Common myeloid progenitor, CD34-positive (primary cell): Measurements from ENCODE around the gene CLDN14.
"Not testable (repeated sequence)": the region's sequence is repeated elsewhere in the genome, so short reads cannot be mapped to it uniquely, and the experiment has no call there.

ENCODE experiments used
- CTCF ChIA-PET: fragments of 350-600 bp; sonication (Branson Sonifier 250); formaldehyde crosslinking; loops from one replicate; lab custom pipeline; 2021; ENCODE audit warnings: antibody characterized with exemption; lab: Charles Lee
- POLR2A ChIA-PET: fragments of 350-600 bp; sonication (Branson Sonifier 250); formaldehyde crosslinking; loops from one replicate; lab custom pipeline; 2021; ENCODE audit warnings: antibody characterized with exemption; lab: Charles Lee
- DNase-seq, 3 donors: peaks; one replicate each; pipeline versions ENCODE4 v3.0.0 to v3.0.0-alpha.2; 2013
- H3K27ac ChIP-seq, 2 experiments: 1 replicate in 1 of 2; 2 replicates in 1 of 2; pipeline ENCODE4 v1.7.0; 2013; ENCODE audit warnings: inconsistent platforms in 2 of 2, low read length in 2 of 2, mild to moderate bottlenecking in 2 of 2, low read depth in 1 of 2, moderate library complexity in 1 of 2; ENCODE audit not compliant: severe bottlenecking in 2 of 2, insufficient read depth in 1 of 2, poor library complexity in 1 of 2
- H3K27me3 ChIP-seq, 5 experiments: replicated peaks in 2 of 5; 1 replicate in 3 of 5; 2 replicates in 2 of 5; pipeline versions ENCODE4 v1.6.1 to v1.7.0; 2013; ENCODE audit warnings: low read length in 4 of 5, mild to moderate bottlenecking in 2 of 5, moderate library complexity in 2 of 5, inconsistent platforms in 1 of 5; ENCODE audit not compliant: insufficient read depth in 5 of 5, control insufficient read depth in 4 of 5
- H3K36me3 ChIP-seq, 4 experiments: 1 replicate in 2 of 4; 2 replicates in 2 of 4; pipeline versions ENCODE4 v1.6.1 to v1.7.0; 2013; ENCODE audit warnings: low read length in 3 of 4, control low read depth in 1 of 4, mild to moderate bottlenecking in 1 of 4; ENCODE audit not compliant: control insufficient read depth in 4 of 4, insufficient read depth in 4 of 4
- H3K4me1 ChIP-seq, 4 experiments: 1 replicate in 3 of 4; 2 replicates in 1 of 4; pipeline versions ENCODE4 v1.6.1 to v1.7.1; 2013; ENCODE audit warnings: low read length in 3 of 4, mild to moderate bottlenecking in 3 of 4, control low read depth in 1 of 4, inconsistent platforms in 1 of 4, moderate library complexity in 1 of 4; ENCODE audit not compliant: control insufficient read depth in 4 of 4, insufficient read depth in 4 of 4; ENCODE audit errors: control extremely low read depth in 1 of 4
- H3K4me3 ChIP-seq, 7 experiments: 1 replicate in 4 of 7; 2 replicates in 3 of 7; pipeline versions ENCODE4 v1.5.1 to v1.7.0; 2013; ENCODE audit warnings: mild to moderate bottlenecking in 7 of 7, low read length in 6 of 7, moderate library complexity in 6 of 7, inconsistent platforms in 2 of 7, low read depth in 2 of 7, control low read depth in 1 of 7; ENCODE audit not compliant: insufficient read depth in 4 of 7, control insufficient read depth in 1 of 7; ENCODE audit errors: extremely low read depth in 1 of 7
- H3K9me3 ChIP-seq, 5 experiments: 1 replicate in 4 of 5; 2 replicates in 1 of 5; pipeline versions ENCODE4 v1.6.1 to v1.7.1; 2013; ENCODE audit warnings: low read length in 4 of 5, mild to moderate bottlenecking in 2 of 5, inconsistent platforms in 1 of 5, low read depth in 1 of 5, moderate library complexity in 1 of 5; ENCODE audit not compliant: control insufficient read depth in 4 of 5, insufficient read depth in 2 of 5; ENCODE audit errors: control extremely low read depth in 1 of 5
- WGBS: methylation state at CpG from one replicate; pipeline ENCODE4 v1.1.5; 2013; ENCODE audit not compliant: insufficient coverage; 5-methylcytosine and 5-hydroxymethylcytosine counted together

The CLDN14 gene

GRCh38 chr21:36481639-36482038 lies 1.7 kb upstream of the CLDN14 start:
- no peak overlapping the region for H3K4me3 ChIP-seq
- H3K36me3 ChIP-seq, result no peaks in the 10 kb centered on the region
- ChIA-PET CTCF (no interaction called here), POLR2A (no interaction called here)
- no peak for DNase-seq
- WGBS, result 100% methylated on average over 1 of the region's 5 CpGs
- H3K27me3 ChIP-seq, result no peaks in the 10 kb centered on the region
- no peak overlapping the region for H3K27ac ChIP-seq
- no peaks in the 10 kb centered on the region for H3K9me3 ChIP-seq
- H3K4me1 ChIP-seq, result no peaks in the 10 kb centered on the region

GRCh38 chr21:36480618-36481017 lies 696 bp upstream of the CLDN14 start:
- Histone ChIP-seq H3K27ac (no peak overlapping the region), H3K36me3 (no peaks in the 10 kb centered on the region), H3K27me3 (no peaks in the 10 kb centered on the region), H3K4me1 (no peaks in the 10 kb centered on the region), H3K4me3 (no peak overlapping the region), H3K9me3 (no peaks in the 10 kb centered on the region)
- ChIA-PET POLR2A (no interaction called here), CTCF (no interaction called here)
- DNase-seq, result no peak
- 65% methylated on average over 6 of the region's 12 CpGs for WGBS

- Histone ChIP-seq H3K36me3 (no peaks in the 10 kb centered on the region), H3K27me3 (no peaks in the 10 kb centered on the region), H3K9me3 (no peaks in the 10 kb centered on the region), H3K4me3 (no peak overlapping the region), H3K27ac (no peak overlapping the region), H3K4me1 (no peaks in the 10 kb centered on the region)
- POLR2A ChIA-PET, result no interaction called here
- no peak for DNase-seq
- WGBS, result 83% methylated on average over 7 of the region's 7 CpGs
- CTCF ChIA-PET, result interaction anchor here (1.4 to 2.4 kb wide), 2 partner anchors 9 to 23 kb away, joined by 4 to 8 read pairs; no protein-coding TSS in a partner anchor
Measured at GRCh38 chr21:36478941-36479340, 981 bp downstream of the CLDN14 start.

- WGBS, result 96% methylated on average over 4 of the region's 6 CpGs
- Histone ChIP-seq H3K9me3 (peaks cover 0 to 3% (median 0%) of the 10 kb centered on the region in 5 experiments), H3K4me3 (no peak overlapping the region), H3K27me3 (no peaks in the 10 kb centered on the region), H3K36me3 (no peaks in the 10 kb centered on the region), H3K4me1 (no peaks in the 10 kb centered on the region), H3K27ac (no peak overlapping the region)
- ChIA-PET POLR2A (no interaction called here), CTCF (interaction anchor here (0.9 to 2.4 kb wide), 3 partner anchors 10 to 22 kb away, joined by 3 to 8 read pairs (median 4); no protein-coding TSS in a partner anchor)
- DNase-seq, result no peak
Measured at GRCh38 chr21:36478207-36478701, 1.7 kb downstream of the CLDN14 start.

- Histone ChIP-seq H3K4me3 (no peak overlapping the region), H3K4me1 (no peaks in the 10 kb centered on the region), H3K36me3 (no peaks in the 10 kb centered on the region), H3K27ac (no peak overlapping the region), H3K9me3 (peaks cover 0 to 3% (median 0%) of the 10 kb centered on the region in 5 experiments), H3K27me3 (no peaks in the 10 kb centered on the region)
- CTCF ChIA-PET, result interaction anchor here (0.9 to 2.4 kb wide), 2 partner anchors 10 to 18 kb away, joined by 3 to 8 read pairs; no protein-coding TSS in a partner anchor
- 86% methylated on average over 7 of the region's 7 CpGs for WGBS
- POLR2A ChIA-PET, result no interaction called here
- DNase-seq, result no peak
Measured at GRCh38 chr21:36477559-36477958, 2.4 kb downstream of the CLDN14 start.

GRCh38 chr21:36477001-36477400 lies 2.9 kb downstream of the CLDN14 start:
- Histone ChIP-seq H3K27ac (no peak overlapping the region), H3K36me3 (no peaks in the 10 kb centered on the region), H3K4me3 (no peak overlapping the region), H3K9me3 (peaks cover 0 to 8% (median 0%) of the 10 kb centered on the region in 5 experiments), H3K4me1 (no peaks in the 10 kb centered on the region), H3K27me3 (no peaks in the 10 kb centered on the region)
- DNase-seq, result no peak
- WGBS, result 100% methylated on average over 4 of the region's 4 CpGs
- ChIA-PET POLR2A (interaction anchor here (0.7 kb wide), 1 partner anchor 80 kb away, joined by 6 read pairs; no protein-coding TSS in a partner anchor), CTCF (interaction anchor here (2.4 kb wide), 1 partner anchor 11 kb away, joined by 8 read pairs; no protein-coding TSS in a partner anchor)

GRCh38 chr21:36476541-36476940 lies 3.4 kb downstream of the CLDN14 start:
- H3K27me3 ChIP-seq, H3K27ac ChIP-seq, H3K36me3 ChIP-seq, H3K4me1 ChIP-seq, H3K4me3 ChIP-seq, H3K9me3 ChIP-seq, DNase-seq: not testable (repeated sequence)
- 95% methylated on average over 3 of the region's 5 CpGs for WGBS
- ChIA-PET POLR2A (interaction anchor here (0.7 kb wide), 1 partner anchor 79 kb away, joined by 6 read pairs; no protein-coding TSS in a partner anchor), CTCF (interaction anchor here (1.1 kb wide), 1 partner anchor 23 kb away, joined by 3 read pairs; no protein-coding TSS in a partner anchor)
